HTERT RPE-1 (cell line): ENCODE data around the gene TTYH2.
"Not testable (repeated sequence)": the region's sequence is repeated elsewhere in the genome, so short reads cannot be mapped to it uniquely, and the experiment has no call there.

ENCODE experiments used
- in situ Hi-C: fragments of 300-500 bp; cut with MboI; formaldehyde crosslinking; loops from 4 replicates; pipeline ENCODE4 v1.14.3; 2020; ENCODE audit warnings: low sequenced_read_pairs

The TTYH2 gene

GRCh38 chr17:74253036-74253435 lies 39.7 kb downstream of the TTYH2 start:
- in situ Hi-C loops, result no loop called here

DNA sequence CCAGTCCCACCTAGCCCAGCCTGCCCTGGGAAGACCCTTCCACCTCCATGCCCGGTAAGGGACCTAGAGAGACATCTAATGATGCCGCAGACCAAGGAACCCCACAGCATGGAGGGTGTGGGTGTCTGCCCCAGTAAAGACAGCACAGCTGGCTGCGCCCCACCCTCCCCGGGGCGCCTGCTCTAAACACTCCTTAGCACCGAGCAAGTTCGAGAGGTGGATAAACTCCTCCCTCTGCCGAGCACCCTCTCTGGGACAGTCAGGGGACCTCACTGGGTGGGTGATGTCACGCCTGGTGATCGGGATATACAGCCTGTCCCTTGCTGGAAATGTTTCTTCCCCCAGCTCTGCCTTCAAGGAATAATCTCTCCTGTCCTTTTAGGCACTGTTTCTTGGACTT lies 43.9 kb downstream of the TTYH2 start:
- in situ Hi-C loops, result no loop called here

- in situ Hi-C loops, result no loop called here
Observed at GRCh38 chr17:74259667-74260524, 46.5 kb downstream of the TTYH2 start.

GRCh38 chr17:74260525-74260850 lies 47.1 kb downstream of the TTYH2 start:
- in situ Hi-C loops, result no loop called here

DNA sequence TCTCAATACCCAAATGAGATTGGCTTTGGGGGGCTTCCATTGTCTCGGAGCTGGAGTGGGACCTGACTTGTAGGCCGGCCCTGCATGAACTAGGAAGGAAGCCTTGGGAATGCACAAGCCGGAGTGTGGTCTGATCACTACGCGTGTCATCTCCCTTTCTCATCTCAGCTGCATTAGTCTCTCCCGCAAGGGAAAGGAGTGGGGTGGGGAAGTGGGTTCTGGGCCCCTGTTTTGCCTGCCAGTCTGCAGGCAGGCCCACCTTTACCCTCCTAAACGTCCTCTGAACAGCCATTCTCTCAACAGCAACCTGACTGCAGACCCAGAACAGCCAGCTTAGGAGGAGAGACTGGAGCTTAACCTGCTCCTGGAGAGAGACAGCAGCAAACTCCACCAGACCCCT lies 49.2 kb downstream of the TTYH2 start:
- in situ Hi-C loops, result no loop called here

- in situ Hi-C loops, result not testable (repeated sequence)
Observed at GRCh38 chr17:74267054-74267453, 53.7 kb downstream of the TTYH2 start.

- in situ Hi-C loops, result no loop called here
Observed at GRCh38 chr17:74267579-74267978, 54.2 kb downstream of the TTYH2 start.

DNA sequence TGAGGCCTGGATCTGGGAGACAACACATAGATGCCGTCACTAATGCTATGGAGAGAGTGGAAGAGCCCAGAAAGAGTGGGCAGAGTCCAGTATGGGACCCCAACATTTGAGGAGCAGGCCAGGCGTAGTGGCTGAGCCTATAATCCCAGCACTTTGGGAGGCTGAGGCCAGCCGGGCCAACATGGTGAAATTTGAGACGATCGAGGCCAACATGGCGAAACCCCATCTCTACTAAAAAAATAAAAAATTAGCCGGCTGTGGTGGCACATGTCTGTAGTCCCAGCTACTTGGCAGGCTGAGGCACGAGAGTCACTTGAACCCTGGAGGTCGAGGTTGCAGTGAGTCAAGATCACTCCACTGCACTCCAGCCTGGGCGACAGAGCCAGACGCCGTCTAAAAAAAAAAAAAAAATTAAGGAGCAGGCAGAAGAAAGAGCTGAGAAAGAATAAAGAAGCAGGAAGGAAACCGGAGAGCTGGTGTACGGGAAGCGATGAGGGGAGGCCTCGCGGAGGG lies 54.7 kb downstream of the TTYH2 start:
- in situ Hi-C loops, result no loop called here

DNA sequence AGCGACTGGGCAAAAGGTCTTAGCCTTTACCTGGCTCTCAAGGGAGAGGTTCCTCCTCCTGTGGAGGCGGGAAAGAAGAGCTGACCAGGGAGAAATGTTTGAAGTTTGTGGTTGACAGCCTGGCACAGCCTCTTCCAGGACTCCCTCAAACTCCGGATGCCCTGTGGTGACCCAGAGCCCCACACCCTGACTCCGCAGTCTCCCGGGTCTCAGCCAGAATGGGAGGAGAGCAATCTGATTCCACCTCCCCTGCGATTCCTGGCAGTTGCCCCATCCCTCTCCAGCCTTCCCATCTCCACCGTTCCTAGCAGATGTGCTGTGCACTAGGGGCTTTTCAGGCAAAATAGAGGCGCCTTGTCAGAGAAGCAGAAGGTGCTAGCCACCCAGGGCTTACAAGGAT lies 55.2 kb downstream of the TTYH2 start:
- in situ Hi-C loops, result no loop called here

- in situ Hi-C loops, result no loop called here
Observed at GRCh38 chr17:74270333-74270732, 57.0 kb downstream of the TTYH2 start.

- in situ Hi-C loops, result no loop called here
Observed at GRCh38 chr17:74271281-74271680, 57.9 kb downstream of the TTYH2 start.

- in situ Hi-C loops, result no loop called here
Observed at GRCh38 chr17:74271901-74272561, 58.7 kb downstream of the TTYH2 start.

DNA sequence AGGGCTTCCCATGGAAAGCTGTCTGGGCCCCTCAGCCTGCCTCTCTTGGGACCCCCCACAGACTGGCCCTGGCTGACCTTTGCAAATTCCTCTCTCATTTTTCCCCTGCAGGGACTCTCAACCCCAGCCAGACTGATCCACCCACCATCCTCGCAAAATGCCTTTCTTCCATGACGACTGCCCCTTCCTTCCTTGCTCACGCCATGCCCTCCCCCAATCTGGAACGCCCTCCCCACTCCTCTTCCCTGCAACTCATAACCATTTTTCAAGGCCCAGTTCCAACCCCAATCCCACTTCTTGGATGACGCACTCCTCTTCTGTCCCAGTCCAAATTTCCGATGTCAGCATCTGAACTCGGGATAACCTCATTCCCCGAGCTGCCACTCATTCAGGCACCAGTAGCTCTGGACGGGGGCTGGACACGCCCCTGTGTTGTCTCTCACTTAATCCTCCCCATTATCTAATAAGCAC lies 59.4 kb downstream of the TTYH2 start:
- in situ Hi-C loops, result no loop called here

- in situ Hi-C loops, result no loop called here
Observed at GRCh38 chr17:74274060-74274708, 60.8 kb downstream of the TTYH2 start, which contains the start of gene DNAI2. TSS of gene DNAI2 (plus strand) at chr17:74274234. CDS start at chr17:74281818, 7,584 bp downstream.

- in situ Hi-C loops, result no loop called here
Observed at GRCh38 chr17:74274709-74275340, 61.5 kb downstream of the TTYH2 start.

GRCh38 chr17:74276051-74276476 lies 62.7 kb downstream of the TTYH2 start:
- in situ Hi-C loops, result no loop called here

DNA sequence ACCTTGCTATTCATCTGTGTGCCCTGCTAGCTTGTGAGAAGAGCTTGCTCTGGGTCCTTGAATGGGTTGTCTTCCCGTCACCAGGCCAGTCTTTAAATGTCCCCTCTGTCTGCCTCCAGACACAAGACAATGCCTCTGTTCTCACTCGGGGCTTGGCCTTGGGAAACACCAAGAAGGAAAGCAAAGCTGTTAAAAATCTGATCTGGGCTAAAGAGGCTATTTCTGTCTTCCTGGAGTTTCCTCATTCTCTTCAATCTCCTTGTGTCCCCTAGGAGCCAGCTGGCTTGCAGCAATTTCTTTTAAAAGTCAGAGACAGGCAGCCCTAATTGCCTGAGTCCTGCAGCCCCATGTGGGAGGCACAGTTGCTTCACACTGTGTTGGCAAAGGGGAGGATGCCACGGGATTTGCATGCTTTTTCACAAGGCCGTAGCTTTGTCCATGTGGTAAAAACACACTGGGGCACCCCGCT lies 63.2 kb downstream of the TTYH2 start:
- in situ Hi-C loops, result no loop called here

DNA sequence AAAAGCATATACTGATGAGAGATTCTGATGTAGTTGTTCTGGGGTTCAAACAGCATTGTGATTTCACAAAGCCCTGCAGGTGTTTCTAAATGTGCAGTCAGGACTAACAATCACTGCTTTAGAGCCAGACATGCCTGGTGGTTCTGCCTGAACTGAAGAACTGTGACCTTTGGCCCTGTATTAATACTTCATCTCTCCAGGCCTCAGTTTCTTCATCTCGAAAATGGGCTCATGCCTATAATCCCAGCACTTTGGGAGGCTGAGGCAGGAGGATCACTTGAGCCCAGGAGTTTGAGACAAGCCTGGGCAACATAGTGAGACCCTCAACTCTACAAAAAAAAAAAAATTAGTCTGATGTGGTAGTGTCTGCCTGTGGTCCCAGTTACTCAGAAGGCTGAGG lies 64.6 kb downstream of the TTYH2 start:
- in situ Hi-C loops, result no loop called here

DNA sequence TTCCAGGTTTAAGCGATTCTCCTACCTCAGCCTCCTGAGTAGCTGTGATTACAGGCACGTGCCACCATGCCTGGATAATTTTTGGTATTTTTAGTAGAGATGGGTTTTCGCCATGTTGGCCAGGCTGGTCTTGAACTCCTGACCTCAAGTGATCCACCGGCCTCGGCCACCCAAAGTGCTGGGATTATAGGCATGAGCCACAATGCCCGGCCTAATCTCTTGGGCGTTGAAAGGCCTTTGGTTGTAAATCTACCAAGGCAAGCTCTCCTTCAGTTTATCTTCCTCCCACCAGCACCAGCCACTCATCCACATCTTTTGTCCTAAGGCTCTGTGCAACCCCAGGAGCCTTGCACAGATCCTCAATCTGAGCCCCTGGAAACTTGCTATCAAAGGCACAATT lies 66.2 kb downstream of the TTYH2 start:
- in situ Hi-C loops, result not testable (repeated sequence)

GRCh38 chr17:74280093-74280513 lies 66.7 kb downstream of the TTYH2 start:
- in situ Hi-C loops, result no loop called here

- in situ Hi-C loops, result no loop called here
Observed at GRCh38 chr17:74281799-74282198, 68.4 kb downstream of the TTYH2 start.
